A673 (cell line): Measurements from ENCODE around the gene MYO1D.

ENCODE experiments used
- EZH2 ChIP-seq: fragments of 200-600 bp; sonication (generic); IDR thresholded peaks from 2 replicates; pipeline ENCODE4 v1.6.1; 2017; ENCODE audit warnings: borderline replicate concordance, low read depth, mild to moderate bottlenecking, mixed read lengths, antibody characterized with exemption, low read length; ENCODE audit not compliant: poor library complexity, severe bottlenecking
- TF ChIP-seq, protein P1 (sequence below): fragments of 300-800, 200-600 bp; sonication (generic); conservative IDR thresholded peaks from 2 replicates; pipeline ENCODE4 v1.5.1; 2017; ENCODE audit warnings: low read depth, mild to moderate bottlenecking, antibody characterized with exemption, low read length, moderate library complexity, mixed read lengths

DNA sequence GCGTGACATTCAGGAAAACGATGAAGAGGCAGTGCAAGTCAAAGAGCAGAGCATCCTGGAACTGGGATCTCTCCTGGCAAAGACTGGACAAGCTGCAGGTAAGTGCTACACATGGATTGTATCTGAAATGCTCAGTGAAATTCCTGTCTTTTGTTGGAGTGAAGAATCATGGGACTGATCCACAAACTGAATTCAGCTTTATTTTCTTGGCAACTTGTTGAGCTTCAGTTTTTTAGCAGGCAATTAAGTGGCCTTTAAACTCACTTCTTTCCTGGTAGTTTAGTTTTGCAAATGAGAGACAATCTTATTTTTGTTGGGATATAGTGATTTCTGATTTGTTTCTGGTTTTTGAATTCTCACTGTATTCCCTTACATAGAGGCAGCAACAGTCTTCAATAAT is 430.0 kb downstream of the MYO1D start:
- TF ChIP-seq, protein P1, sequence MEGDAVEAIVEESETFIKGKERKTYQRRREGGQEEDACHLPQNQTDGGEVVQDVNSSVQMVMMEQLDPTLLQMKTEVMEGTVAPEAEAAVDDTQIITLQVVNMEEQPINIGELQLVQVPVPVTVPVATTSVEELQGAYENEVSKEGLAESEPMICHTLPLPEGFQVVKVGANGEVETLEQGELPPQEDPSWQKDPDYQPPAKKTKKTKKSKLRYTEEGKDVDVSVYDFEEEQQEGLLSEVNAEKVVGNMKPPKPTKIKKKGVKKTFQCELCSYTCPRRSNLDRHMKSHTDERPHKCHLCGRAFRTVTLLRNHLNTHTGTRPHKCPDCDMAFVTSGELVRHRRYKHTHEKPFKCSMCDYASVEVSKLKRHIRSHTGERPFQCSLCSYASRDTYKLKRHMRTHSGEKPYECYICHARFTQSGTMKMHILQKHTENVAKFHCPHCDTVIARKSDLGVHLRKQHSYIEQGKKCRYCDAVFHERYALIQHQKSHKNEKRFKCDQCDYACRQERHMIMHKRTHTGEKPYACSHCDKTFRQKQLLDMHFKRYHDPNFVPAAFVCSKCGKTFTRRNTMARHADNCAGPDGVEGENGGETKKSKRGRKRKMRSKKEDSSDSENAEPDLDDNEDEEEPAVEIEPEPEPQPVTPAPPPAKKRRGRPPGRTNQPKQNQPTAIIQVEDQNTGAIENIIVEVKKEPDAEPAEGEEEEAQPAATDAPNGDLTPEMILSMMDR, result no peak
- no peak for TF ChIP-seq EZH2
